SK-N-MC (cell line): ENCODE data around the gene DCAF17.

Experiments
- EZH2 ChIP-seq: fragments of 200-600 bp; sonication (generic); IDR thresholded peaks from one replicate; pipeline ENCODE4 v1.6.1; 2017; ENCODE audit warnings: antibody characterized with exemption
- FOXP2 ChIP-seq: optimal IDR thresholded peaks from 2 replicates; pipeline ENCODE3; 2011; ENCODE audit warnings: mild to moderate bottlenecking, moderate library complexity; ENCODE audit not compliant: insufficient read depth; ENCODE audit errors: extremely low read length, control extremely low read depth
- POLR2AphosphoS5 ChIP-seq: IDR thresholded peaks from 2 replicates; pipeline ENCODE4 v1.6.1; 2012; ENCODE audit warnings: mild to moderate bottlenecking, low read depth, low read length, borderline replicate concordance

DNA sequence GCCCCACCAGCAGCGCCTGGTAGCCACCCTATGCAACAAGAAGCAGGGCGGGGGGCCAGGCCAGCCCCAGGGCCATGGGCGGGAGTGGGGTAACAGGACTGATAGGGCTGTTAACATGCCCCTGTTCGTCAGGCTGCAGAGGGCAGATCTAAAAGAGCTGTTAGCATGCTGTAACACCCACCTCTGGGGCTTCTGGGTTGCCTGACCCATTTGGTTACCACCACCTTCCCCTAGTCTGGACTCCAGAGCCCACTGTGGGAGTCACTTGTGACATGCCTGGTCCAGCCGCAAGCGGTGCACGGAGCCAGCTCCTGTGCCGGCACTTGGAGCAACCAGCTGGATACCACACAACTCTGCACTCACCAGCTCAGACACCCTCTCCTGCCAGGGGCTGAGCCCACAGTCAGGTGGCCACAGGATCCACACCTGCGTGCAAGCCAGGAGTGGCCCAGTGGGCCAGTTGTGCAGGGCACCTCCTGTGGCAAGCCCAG, 2.3 kb upstream of the DCAF17 start:
- no peak for TF ChIP-seq EZH2
- TF ChIP-seq POLR2AphosphoS5, result no peak
- TF ChIP-seq FOXP2, result no peak
